AG09319 (cell line): ENCODE data around the gene THSD4.

Experiments
- DNase-seq: peaks from one replicate; pipeline ENCODE4 v3.0.0-alpha.2; 2010; ENCODE audit warnings: low read depth; ENCODE audit errors: extremely low read depth
- TF ChIP-seq, protein P1 (sequence below): IDR thresholded peaks from 2 replicates; pipeline ENCODE4 v1.5.1; 2011; ENCODE audit warnings: low read depth, mild to moderate bottlenecking, inconsistent platforms, low read length, moderate library complexity

THSD4 gene

DNA sequence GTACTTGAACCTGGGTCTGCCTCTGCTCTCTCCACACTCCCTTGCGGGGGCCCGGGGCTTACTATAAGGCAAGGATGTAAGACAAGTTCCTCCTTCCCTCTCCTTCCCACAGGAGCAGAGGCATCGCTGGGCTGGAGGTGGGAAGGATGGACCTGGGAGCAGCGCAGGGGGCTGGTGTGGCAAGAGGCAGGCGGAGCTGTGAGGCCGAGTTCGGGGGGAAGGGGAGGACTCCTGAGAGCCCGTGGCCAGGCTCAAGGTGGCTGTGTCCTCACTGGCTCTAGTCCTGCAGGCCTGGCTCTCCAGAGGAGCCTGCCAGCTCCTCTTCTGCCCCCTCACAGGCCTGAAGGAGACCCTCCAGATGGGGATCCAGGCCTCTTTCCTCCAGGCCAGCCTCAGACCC, 694.1 kb downstream of the THSD4 start:
- TF ChIP-seq, protein P1, sequence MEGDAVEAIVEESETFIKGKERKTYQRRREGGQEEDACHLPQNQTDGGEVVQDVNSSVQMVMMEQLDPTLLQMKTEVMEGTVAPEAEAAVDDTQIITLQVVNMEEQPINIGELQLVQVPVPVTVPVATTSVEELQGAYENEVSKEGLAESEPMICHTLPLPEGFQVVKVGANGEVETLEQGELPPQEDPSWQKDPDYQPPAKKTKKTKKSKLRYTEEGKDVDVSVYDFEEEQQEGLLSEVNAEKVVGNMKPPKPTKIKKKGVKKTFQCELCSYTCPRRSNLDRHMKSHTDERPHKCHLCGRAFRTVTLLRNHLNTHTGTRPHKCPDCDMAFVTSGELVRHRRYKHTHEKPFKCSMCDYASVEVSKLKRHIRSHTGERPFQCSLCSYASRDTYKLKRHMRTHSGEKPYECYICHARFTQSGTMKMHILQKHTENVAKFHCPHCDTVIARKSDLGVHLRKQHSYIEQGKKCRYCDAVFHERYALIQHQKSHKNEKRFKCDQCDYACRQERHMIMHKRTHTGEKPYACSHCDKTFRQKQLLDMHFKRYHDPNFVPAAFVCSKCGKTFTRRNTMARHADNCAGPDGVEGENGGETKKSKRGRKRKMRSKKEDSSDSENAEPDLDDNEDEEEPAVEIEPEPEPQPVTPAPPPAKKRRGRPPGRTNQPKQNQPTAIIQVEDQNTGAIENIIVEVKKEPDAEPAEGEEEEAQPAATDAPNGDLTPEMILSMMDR, result no peak
- DNase-seq, result no peak

DNA sequence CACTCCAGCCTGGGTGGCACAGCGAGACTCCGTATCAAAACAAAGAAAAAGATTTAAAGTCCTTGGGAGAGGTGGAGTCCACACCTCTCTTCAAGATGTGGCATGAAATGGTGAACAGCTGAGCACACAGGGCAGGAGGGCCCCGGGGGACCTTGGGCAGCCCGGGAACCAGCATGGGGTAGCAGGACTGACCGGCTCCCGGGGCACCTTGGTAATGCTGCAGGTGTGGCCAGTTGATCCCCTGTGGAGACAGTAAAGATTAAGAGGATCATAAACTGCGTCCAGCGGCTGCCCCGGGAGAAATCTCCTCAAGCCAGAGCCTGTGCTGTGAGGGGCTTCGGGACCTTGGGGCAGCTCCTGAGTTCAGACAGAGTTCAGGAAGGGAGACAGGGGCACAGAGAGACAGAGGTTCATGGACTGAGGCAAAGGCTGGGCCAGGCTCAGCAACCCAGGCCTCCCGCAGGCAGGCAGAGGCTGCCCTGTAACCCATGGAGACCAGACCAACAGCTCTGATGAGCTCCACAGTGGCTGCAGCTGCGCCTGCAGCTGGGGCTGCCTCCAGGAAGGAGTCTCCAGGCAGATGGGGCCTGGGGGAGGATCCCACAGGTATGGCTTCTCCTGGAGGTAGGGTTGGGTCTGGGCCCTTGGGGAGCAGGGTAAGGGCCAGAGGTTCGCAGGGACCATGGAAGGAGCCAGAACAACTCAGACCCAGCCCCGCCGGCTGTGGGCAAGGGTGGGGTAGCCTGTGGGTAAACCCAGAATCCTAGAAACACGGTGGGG, 695.2 kb downstream of the THSD4 start, which contains the start of gene NR2E3:
Gene NR2E3, plus strand, starts transcription at position 299 of the 780 bp plus-strand sequence. Its CDS starts 190 bp downstream, at position 489.
- no peak for DNase-seq
- TF ChIP-seq, protein P1, result no peak

DNA sequence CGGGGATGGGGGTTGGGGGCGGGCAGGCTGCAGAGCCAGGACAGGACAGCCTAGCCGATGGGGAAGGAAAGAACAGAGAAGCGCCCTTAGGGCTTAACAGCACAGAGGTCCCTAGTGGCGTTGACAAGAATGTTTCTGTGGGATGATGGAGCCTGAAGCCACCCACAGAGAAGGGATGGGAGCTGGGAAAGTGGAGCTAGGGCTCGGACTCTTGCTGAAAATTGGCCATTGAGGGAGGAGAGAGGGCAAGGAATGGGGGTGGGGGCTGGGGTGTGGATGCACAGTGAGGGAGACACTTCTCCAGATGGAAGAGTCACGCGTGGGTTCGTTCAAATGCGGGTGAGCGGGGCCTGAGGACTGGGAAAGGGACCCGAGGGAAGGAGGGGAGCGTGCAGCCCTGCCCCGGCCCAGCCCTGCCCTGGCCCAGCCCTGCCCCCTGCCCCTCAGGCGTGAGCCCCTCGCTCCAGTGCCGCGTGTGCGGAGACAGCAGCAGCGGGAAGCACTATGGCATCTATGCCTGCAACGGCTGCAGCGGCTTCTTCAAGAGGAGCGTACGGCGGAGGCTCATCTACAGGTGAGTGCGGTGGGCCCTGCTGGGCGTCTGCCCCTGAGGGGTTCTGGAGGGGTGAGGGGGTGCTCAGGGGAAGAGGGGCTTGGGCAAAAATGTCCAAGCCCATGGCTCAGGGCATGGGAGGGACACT, 695.9 kb downstream of the THSD4 start:
- TF ChIP-seq, protein P1, result no peak
- no peak for DNase-seq

DNA sequence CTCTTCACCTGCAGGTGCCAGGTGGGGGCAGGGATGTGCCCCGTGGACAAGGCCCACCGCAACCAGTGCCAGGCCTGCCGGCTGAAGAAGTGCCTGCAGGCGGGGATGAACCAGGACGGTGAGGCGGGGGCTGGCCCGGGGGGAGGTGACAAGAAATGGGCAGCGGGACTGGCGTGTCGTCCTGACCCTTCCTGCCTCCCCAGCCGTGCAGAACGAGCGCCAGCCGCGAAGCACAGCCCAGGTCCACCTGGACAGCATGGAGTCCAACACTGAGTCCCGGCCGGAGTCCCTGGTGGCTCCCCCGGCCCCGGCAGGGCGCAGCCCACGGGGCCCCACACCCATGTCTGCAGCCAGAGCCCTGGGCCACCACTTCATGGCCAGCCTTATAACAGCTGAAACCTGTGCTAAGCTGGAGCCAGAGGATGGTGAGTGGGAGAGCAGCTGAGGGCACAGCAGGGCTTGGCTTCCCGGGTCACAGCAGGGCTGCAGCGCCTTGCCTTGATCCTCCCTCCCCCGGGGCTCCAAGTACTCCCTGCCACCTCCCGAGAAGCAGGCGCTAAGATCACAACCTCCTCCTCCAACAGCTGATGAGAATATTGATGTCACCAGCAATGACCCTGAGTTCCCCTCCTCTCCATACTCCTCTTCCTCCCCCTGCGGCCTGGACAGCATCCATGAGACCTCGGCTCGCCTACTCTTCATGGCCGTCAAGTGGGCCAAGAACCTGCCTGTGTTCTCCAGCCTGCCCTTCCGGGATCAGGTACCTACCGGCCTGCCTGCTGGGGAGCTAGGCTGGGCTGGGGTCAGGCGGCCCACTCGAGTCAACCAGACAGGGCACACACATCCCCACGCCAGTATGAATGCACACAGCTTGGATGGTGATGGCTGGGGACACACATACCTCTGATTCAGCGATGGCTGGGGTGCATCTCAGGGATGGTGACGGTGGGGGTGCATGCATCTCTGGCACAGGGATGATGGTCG, 696.8 kb downstream of the THSD4 start:
- DNase-seq, result no peak
- TF ChIP-seq, protein P1, result no peak

DNA sequence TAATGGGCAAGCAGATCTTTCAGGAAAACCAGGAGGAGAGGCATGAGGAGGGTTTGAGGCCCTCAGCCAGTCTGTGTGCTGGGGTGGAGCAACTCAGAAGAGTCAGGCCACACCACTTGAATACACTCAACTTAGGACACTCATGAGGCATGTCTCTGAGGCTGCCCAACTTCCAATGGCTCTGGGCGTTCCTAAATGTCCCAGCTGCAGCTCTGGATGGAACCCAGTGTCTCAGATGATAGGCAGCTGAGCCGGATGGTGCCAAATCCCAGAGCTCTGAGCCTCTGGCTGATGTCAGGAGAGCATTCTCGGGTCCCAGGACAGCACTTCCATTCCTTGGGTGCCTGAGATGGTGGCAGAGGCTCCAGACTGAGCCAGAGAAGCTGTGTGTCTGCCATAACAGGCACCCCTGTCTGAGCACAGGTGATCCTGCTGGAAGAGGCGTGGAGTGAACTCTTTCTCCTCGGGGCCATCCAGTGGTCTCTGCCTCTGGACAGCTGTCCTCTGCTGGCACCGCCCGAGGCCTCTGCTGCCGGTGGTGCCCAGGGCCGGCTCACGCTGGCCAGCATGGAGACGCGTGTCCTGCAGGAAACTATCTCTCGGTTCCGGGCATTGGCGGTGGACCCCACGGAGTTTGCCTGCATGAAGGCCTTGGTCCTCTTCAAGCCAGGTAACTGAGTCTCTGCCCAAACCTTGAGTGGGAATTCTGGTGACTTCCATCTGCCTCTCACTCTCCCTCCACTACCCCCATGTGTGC, 697.9 kb downstream of the THSD4 start:
- TF ChIP-seq, protein P1, result no peak

DNA sequence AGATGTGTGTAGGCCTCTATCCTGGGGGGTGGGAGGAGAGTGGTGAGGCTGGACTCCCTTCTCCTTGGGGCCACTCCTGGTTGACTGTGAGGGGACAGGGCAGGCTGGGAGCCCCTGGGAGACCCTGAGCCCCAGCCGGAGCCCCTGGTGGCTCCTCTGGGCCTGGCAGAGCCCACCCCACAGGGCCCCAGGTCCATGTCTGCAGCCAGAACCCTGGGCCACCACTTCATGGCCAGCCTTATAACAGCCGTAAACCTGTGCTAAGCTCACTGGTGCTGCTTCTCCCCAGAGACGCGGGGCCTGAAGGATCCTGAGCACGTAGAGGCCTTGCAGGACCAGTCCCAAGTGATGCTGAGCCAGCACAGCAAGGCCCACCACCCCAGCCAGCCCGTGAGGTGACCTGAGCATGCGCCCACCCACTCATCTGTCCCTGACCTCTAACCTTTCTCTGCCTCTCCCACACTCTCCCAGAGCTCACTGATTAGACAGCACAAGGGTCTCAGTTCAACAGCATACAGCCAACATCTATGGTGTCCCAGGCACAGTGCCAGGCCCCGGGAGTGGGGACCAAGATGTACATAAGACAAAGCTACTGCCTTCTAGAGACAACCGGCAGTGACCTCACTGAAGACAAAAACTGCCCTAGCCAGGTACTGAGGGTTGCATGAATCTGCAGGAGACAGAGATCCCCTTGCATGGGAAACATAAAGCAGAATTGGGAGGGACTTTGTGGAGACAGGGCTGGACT, 698.6 kb downstream of the THSD4 start:
- TF ChIP-seq, protein P1, result no peak
- DNase-seq, result no peak

More for the DNA sequence above, 697.9 kb downstream of the THSD4 start:
- no peak for DNase-seq
